GM19467 (cell line): ENCODE results near the gene CDY2A.
"Not testable (repeated sequence)": the region's sequence is repeated elsewhere in the genome, so short reads cannot be mapped to it uniquely, and the experiment has no call there.

Source experiments
- ATAC-seq: cut with Tn5 transposase; IDR thresholded peaks from one replicate; pipeline ENCODE4 v1.9.1; 2021; ENCODE audit warnings: mild to moderate bottlenecking, moderate library complexity; ENCODE audit not compliant: unreplicated experiment

The CDY2A gene, protein sequence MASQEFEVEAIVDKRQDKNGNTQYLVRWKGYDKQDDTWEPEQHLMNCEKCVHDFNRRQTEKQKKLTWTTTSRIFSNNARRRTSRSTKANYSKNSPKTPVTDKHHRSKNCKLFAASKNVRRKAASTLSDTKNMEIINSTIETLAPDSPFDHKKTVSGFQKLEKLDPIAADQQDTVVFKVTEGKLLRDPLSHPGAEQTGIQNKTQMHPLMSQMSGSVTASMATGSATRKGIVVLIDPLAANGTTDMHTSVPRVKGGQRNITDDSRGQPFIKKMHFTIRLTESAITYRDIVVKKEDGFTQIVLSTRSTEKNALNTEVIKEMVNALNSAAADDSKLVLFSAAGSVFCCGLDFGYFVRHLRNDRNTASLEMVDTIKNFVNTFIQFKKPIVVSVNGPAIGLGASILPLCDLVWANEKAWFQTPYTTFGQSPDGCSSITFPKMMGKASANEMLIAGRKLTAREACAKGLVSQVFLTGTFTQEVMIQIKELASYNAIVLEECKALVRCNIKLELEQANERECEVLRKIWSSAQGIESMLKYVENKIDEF

GRCh38 chrY:18025487-18025886 is at the start of gene CDY2A:
Gene CDY2A, plus strand, starts transcription at chrY:18025787. Its CDS starts 328 bp downstream, at chrY:18026115.
- ATAC-seq: not testable (repeated sequence)

DNA sequence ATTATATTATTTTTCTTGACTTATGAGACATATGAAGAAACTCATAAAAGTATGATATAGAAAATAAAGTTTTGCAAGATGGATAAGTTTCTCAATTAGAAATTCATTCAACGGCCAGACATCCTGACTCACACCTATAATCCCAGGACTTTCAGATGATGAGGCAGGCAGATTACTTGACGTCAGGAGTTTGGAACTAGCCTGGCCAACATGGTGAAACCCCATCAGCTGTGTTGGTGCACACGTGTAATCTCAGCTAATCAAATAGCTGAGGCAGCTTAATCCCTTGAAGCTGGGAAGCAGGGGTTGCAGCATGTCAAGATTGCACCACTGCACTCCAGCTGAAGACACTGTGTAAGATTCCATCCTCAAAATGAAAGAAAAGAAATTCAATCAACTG is 28.0 kb upstream of the CDY2A start:
- ATAC-seq: not testable (repeated sequence)

DNA sequence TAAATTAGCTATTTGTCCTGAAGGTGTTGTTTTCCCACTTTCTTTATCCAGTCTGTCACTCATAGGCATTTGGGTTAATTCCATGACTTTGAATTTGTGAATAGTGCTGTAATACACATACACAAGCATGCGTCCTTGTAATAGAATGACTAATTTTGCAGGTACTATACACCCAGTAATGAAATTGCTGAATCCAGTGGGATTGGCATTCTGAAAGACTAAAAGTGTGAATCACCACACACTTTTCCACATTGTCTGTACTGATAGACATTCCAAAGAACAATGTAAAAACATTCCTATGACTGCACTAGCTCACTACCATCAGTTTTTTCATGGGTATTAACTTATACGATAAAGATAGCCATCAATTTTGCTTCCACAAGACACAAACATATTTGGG is 27.3 kb upstream of the CDY2A start:
- not testable (repeated sequence) for ATAC-seq

DNA sequence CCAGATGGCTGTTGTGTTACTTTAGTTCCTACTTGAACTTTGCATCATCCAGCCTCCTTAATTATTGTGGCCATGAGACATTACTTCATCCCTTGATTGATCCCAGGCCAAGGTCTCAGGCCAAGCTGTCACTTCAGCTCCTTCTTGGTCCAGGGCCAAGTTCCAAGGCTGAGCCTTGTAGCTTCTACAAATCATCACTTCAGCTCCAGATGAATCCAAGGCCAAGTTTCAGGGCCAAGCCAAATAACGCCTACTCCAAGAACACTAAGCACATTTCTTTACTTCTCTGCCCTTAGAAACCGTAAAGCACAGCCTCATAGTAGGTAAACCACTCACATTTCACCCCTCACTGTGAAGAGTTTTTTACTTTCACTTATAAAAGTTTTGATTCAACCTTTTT is 1.7 kb upstream of the CDY2A start:
- not testable (repeated sequence) for ATAC-seq

GRCh38 chrY:18028845-18029244 is 3.3 kb downstream of the CDY2A start:
- not testable (repeated sequence) for ATAC-seq

DNA sequence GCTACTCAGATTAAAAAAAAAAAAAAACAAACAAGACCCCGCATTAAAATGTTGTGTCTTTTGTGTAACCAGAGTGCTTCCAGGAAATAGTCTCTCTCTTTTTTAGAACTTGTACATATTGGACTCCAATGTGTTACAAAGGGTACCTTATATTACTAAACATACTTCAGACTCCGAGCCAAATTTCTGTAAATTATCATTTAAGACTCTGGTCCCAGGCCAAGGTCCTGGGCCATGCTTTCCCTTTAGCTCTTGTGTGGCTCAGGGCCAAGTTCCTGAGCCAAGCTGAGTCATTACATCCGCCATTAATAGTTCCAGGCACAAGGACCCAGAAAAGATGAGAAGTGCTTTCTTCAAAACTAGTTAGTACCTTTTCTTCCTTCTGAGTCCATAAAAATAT is 4.6 kb downstream of the CDY2A start:
- not testable (repeated sequence) for ATAC-seq

- not testable (repeated sequence) for ATAC-seq
These were observed 8.7 kb downstream of the CDY2A start for GRCh38 chrY:18034100-18034814.

DNA sequence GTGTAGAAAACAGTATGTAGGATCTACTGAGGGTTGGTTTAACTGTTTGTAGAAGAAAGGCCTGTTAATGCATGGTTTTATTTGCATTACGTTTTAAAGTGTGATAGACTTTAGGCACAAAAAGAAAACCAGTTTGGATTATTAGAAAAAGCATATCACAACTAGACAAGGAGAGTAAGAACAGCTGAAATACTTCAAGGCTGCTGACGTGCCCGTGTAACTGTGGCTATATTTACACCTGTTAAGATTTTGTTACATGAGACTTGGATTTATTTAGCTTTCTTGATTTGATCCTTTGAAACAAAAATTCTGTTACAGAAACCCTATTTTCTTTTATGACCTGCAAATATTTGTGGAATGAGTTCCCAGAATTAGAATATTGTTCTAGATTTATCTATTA is 9.3 kb downstream of the CDY2A start:
- ATAC-seq: not testable (repeated sequence)

GRCh38 chrY:18044990-18045389 is 19.4 kb downstream of the CDY2A start:
- ATAC-seq: not testable (repeated sequence)

- not testable (repeated sequence) for ATAC-seq
These were observed 22.8 kb downstream of the CDY2A start for GRCh38 chrY:18048149-18049040.

DNA sequence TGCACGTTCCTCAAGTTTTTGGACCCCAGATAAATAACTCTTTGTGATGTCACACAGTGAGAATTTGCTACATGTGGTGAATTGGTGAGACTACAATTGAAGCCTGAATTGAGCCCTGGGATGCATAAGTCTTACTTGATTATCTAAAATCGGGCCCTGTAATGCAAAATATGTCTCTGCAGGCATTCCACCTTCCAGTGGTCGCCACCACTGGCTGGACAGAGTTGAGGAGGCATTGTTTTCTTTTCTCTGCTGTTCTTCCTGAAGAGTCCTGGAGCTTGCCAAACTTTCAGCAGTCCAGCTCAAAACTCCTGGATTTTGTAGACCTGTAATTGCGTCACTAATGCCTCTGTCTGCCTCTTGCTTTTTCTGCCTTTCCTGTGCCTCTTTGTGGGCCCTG is 23.5 kb downstream of the CDY2A start:
- ATAC-seq: not testable (repeated sequence)

DNA sequence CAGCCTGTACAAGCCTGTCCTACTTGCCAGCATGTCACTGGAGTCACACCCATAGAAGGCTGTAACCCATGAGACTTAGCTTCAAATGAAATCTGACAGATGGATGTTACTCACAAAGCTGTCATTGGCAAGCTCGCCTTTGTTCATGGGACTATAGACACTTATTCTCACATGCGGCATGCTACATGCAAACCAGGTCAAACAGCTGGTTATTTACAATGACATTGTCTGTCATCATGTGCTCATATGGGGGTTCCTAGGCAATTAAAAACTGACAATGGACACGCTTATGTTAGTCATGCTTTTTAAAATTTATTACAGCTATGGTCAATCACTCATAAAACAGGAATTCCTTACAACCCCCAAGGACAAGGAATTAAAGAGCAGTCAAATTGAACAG is 30.9 kb downstream of the CDY2A start:
- not testable (repeated sequence) for ATAC-seq

- ATAC-seq: not testable (repeated sequence)
These were observed 47.9 kb downstream of the CDY2A start for GRCh38 chrY:18073464-18073863.
